Dendritic cell treated with granulocyte-macrophage colony-stimulating factor and Interleukin-4, amounts not matched to agents 40 ng/mL and 50 ng/mL, for 4 days (primary cell): Measurements from ENCODE around the gene TPGS1.
"Not testable (repeated sequence)": the region's sequence is repeated elsewhere in the genome, so short reads cannot be mapped to it uniquely, and the experiment has no call there.

ENCODE experiments used
- H3K27ac Mint-ChIP-seq: one replicate; pipeline ENCODE4 v1.8.0; 2022; ENCODE audit warnings: mild to moderate bottlenecking, mixed read lengths
- H3K27me3 Mint-ChIP-seq: one replicate; pipeline ENCODE4 v1.8.0; 2022; ENCODE audit warnings: mild to moderate bottlenecking, mixed read lengths
- H3K36me3 Mint-ChIP-seq: one replicate; pipeline ENCODE4 v1.8.0; 2022; ENCODE audit warnings: low read depth, mixed read lengths
- H3K4me1 Mint-ChIP-seq: one replicate; pipeline ENCODE4 v1.8.0; 2022; ENCODE audit warnings: low read depth, mixed read lengths
- H3K4me3 Mint-ChIP-seq: one replicate; pipeline ENCODE4 v1.8.0; 2022; ENCODE audit warnings: mild to moderate bottlenecking, moderate library complexity, mixed read lengths
- H3K9me3 Mint-ChIP-seq: one replicate; pipeline ENCODE4 v1.8.0; 2022; ENCODE audit warnings: mixed read lengths
- intact Hi-C: fragments of 100-400 bp; cut with micrococcal nuclease; formaldehyde crosslinking; loops from one replicate; pipeline ENCODE4 v1.15.0; 2022

TPGS1 gene

DNA sequence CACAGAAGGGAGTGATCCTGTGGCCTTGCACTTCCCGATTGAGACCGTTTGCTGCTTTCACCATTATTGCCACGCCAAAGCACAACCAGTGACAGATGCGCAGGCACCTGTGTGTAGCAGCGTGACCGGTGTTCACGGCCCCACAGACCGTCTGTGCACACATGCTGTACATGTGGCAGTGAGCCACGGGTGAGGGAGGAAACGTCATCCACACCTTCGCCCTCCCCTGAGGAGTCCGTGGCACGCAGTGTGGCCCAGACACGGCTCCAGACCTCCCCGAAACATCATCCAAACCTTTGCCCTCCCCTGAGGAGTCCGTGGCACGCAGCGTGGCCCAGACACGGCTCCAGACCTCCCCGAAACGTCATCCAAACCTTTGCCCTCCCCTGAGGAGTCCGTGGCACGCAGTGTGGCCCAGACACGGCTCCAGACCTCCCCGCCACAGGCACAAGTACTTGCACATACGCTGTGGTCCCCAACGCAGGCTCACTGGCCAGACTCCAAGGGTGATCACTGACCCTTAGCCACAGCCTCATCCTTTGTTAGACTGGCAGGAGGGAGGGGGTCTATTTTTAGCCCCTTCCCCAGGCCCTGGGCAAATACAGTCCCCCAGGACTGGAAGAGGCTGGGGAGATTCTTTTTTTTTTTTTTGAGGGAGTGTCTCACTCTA lies 38.6 kb upstream of the TPGS1 start:
- Mint-ChIP-seq H3K27ac (no peak overlapping the region), H3K4me1 (no peaks in the 10 kb centered on the region), H3K9me3 (peaks cover 23% of the 10 kb centered on the region), H3K4me3 (no peak overlapping the region), H3K27me3 (peaks cover 8% of the 10 kb centered on the region), H3K36me3 (no peaks in the 10 kb centered on the region)
- intact Hi-C loops = no loop called here

DNA sequence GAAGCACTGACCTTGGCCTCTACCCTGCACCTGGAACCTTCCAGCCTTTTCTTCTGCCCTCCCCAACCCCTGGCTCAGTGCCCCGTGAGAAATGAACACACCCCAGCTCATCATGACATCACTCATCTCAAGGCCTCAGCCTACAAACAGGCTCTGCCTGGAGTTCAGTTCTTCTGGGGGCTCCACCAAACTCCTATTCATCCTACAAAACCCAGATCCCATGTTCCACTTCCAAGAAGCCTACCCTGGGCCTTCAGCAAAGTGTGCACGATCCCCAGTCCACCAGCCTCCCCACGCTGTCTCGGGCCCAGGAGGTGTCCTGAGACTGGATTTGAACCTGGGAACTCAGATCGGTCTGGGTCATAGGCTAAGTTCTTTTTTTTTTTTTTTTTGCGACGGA lies 37.5 kb upstream of the TPGS1 start:
- no peak overlapping the region for H3K27ac Mint-ChIP-seq
- H3K27me3 Mint-ChIP-seq = peaks cover 2% of the 10 kb centered on the region
- H3K9me3 Mint-ChIP-seq = peaks cover 17% of the 10 kb centered on the region
- H3K4me3 Mint-ChIP-seq = no peak overlapping the region
- H3K36me3 Mint-ChIP-seq = no peaks in the 10 kb centered on the region
- no peaks in the 10 kb centered on the region for H3K4me1 Mint-ChIP-seq
- intact Hi-C loops = no loop called here

DNA sequence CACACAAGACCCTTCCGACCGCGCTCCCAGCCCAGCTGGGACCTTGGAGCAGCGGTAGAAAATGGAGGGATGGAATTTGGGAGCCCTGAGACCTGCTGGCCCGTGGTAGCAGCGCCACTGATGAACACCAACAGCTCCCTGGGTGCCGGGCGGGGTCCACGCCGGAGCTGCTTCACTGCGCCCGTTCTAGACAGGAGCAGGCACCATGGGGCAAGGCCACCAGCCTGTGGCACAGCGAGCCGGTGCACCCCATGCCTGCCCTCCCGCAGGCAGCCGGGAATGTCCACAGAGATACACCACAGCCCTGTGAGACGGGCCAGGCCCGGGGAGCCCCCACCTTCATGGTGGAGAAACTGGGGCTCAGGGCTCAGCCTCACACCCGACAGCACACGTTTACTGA lies 36.6 kb upstream of the TPGS1 start:
- intact Hi-C loops = no loop called here
- Mint-ChIP-seq H3K36me3 (no peaks in the 10 kb centered on the region), H3K4me3 (no peak overlapping the region), H3K9me3 (peaks cover 9% of the 10 kb centered on the region), H3K4me1 (no peaks in the 10 kb centered on the region), H3K27me3 (peaks cover 6% of the 10 kb centered on the region), H3K27ac (no peak overlapping the region)

DNA sequence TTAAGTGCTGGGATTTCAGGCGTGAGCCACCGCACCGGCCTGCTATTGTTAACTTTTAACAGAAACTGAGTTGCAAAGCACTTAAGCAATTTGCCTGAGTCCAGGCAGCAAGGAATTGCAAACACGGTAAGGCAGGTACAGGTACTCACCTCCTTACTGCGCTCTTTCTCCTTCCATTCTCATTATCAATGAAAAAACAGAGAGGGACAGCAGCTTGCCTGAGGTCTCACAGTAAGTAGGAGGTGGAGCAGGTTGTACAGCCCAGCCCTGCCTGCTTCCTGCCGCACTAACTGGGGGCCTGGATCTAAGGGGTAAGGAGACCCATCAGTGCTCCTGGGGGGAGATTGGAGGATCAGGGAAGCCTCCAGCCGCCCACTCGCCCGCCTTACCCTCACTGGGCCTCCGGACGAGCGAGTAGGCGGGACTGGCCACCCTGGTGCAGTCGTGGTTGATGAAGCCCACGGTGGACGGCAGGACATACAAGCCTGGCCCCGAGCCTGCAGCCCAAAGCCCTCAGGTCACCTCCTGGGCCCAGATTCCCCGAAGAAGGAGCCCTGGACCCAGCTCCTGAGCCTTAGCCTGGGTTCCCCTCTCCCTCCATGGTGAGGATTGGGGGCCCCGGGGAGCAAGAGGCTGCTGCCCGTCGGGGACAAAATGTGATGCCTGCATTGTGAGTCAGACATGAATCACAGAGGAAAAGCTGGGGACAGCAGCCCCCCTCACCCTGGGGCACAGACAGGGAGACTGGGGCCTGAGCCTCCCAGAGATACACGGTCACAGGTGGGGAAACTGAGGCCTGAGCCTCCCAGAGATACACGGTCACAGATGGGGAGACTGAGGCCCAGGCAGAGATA lies 35.1 kb upstream of the TPGS1 start:
- Mint-ChIP-seq H3K9me3 (no peaks in the 10 kb centered on the region), H3K4me1 (no peaks in the 10 kb centered on the region), H3K27ac (no peak overlapping the region), H3K4me3 (no peak overlapping the region), H3K27me3 (peaks cover 9% of the 10 kb centered on the region), H3K36me3 (no peaks in the 10 kb centered on the region)
- intact Hi-C loops = no loop called here

DNA sequence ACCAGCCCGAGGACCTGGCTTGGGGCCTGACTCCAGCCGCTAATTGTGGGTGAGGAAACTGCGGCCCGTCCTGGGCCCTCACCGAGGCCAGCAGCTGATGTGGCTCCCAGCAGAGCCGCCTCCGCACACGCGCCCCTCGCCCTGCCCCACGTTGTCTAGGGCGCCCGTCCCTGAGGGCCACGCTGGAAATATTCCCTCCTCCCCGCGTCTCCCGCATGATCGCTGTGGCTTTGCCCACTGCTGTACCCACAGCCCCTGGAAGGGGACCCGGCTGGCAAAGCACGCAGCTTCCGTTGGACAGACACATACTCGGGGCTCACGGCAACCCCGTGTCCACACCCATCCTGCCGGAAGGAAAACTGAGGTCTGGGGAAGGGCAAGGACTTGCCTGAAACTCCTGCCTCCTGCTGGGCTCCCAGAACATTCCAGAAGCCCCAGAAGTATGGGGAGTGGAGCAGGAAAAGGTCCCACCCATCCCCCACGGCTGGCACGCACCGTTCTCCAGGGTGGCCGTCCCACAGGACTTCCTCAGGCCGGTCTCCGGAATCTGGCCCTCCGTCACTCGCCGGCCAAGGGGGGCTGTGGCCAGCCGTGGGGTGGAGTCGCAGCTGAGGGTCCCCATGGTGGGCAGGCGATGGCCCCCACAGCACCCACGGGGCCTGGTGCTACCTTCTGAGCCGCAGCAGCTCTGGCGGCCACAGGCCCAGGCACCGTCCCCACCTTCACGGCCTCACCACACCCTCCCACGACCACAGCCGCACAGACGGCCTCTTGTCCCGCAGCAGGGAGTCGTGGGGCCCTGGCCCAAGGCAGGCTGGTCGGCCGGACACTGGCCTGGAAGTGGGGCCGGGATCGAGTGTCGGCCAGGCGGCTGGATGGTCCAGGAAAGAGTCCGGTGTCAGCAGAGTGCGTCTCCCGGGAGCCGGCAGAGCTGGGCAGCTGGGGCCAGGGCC lies 32.9 kb upstream of the TPGS1 start:
- no peak overlapping the region for H3K27ac Mint-ChIP-seq
- no peaks in the 10 kb centered on the region for H3K4me1 Mint-ChIP-seq
- H3K27me3 Mint-ChIP-seq = peaks cover 23% of the 10 kb centered on the region
- H3K4me3 Mint-ChIP-seq = no peak overlapping the region
- no peaks in the 10 kb centered on the region for H3K36me3 Mint-ChIP-seq
- intact Hi-C loops = no loop called here
- no peaks in the 10 kb centered on the region for H3K9me3 Mint-ChIP-seq

DNA sequence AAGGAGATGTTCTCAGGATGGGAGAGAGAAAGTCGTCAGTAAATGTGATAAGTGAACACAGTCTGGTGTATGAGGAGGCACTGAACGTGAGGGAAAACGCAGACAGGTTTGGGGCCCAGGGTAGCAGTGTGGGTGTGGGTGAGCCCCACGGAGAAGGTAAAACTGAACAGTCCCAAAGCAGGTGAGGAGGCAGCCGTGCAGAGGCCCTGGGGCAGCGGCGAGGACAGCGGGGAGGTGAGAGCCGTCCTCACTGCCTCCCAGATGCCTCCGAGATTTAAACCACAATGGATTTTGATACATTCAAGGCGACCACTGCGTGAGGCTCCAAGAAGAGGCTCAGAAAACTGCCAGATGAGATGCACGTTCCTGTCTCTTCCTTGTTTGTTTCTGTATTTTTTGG lies 31.9 kb upstream of the TPGS1 start:
- intact Hi-C loops = no loop called here
- Mint-ChIP-seq H3K4me1 (peaks cover 7% of the 10 kb centered on the region), H3K27ac (no peak overlapping the region), H3K27me3 (peaks cover 28% of the 10 kb centered on the region), H3K36me3 (no peaks in the 10 kb centered on the region), H3K4me3 (no peak overlapping the region), H3K9me3 (peaks cover 6% of the 10 kb centered on the region)

DNA sequence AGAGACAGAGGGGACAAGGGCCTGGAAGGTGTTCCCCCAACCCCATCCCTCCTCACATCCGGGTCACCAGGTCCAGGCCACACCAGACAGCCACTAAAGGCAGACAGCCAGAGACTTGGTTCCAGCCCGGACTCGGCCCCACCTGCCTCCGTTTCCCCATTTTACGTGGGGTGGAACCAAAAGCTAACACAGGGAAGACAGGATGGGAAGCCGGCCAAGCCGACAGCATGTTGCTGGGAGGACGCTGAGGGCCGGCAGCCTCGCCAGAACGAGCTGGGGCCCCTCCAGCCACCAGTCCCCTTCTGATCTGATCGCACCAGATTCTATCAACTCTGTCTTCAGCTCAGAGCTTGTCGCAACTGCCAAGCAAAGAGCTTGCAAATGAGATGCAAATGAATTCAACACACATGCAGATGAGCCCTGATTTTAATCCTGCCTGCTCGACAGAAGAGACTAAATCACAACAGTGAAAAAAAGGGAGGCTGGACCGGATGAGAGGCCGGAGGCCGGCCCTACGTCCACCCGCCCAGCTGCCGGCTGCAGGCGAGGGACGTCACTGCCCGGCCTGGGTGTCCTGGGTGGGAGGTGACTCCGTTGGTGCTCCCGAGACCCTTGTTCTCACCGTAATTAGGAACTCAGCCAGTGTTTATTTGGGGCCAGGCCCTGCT lies 28.9 kb upstream of the TPGS1 start:
- Mint-ChIP-seq H3K4me1 (peaks cover 11% of the 10 kb centered on the region), H3K27ac (no peak overlapping the region), H3K36me3 (no peaks in the 10 kb centered on the region), H3K27me3 (peaks cover 33% of the 10 kb centered on the region), H3K4me3 (no peak overlapping the region), H3K9me3 (peaks cover 19% of the 10 kb centered on the region)
- intact Hi-C loops = no loop called here

DNA sequence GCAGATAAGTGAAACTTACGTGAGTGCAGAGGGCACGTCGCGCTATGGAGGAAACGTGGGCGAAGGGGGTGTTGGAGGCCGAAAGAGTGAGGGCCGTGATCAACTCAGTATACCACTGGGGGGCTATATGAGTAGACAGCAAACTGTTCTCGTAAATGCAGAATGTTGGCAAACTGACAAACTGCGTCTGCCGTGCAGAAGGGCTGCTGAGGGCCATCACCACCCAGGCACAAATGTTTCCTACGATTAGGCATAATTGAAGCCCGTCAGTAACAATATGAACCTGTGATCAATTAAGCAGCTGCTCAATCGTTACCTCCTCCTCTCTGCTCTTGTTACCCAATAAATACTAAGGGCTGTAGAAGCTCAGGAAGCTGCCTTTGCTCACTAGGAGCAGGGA lies 28.3 kb upstream of the TPGS1 start:
- Mint-ChIP-seq H3K9me3 (peaks cover 19% of the 10 kb centered on the region), H3K27me3 (peaks cover 38% of the 10 kb centered on the region), H3K36me3 (no peaks in the 10 kb centered on the region), H3K4me1 (peaks cover 11% of the 10 kb centered on the region), H3K27ac (no peak overlapping the region), H3K4me3 (no peak overlapping the region)
- intact Hi-C loops = no loop called here

DNA sequence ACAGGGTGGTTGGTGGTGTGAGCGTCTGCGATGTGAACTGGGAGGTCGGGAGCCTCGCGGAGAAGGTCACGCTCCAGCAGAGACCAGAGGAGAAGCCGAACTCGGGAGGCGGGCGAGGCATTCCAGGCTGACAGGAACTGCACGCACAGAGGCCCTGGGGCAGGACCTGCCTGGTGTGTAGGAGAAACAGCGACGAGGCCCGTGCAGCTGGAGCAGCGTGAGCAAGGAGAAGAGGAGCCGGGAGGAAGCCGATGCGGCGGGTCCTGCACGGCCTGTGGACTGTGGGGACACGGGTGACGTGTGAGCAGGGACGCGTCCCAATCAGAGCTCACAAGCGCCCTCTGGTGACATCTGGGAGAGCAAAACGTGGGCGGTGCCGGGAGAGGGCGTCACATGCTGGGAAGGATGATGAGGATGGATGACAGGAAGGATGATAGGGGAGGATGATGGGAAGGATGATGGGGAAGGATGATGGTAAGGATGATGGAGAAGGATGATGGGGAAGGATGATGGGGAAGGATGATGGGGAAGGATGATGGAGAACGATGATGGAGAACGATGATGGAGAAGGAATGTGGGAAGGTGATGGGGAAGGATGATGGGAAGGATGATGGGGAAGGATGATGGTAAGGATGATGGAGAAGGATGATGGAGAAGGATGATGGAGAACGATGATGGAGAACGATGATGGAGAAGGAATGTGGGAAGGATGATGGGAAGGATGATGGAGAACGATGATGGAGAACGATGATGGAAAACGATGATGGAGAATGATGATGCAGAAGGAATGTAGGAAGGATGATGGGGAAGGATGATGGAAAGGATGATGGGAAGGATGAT lies 27.1 kb upstream of the TPGS1 start:
- H3K36me3 Mint-ChIP-seq = no peaks in the 10 kb centered on the region
- H3K4me1 Mint-ChIP-seq = peaks cover 11% of the 10 kb centered on the region
- peaks cover 46% of the 10 kb centered on the region for H3K27me3 Mint-ChIP-seq
- no peak overlapping the region for H3K27ac Mint-ChIP-seq
- intact Hi-C loops = no loop called here
- H3K9me3 Mint-ChIP-seq = peaks cover 19% of the 10 kb centered on the region
- peak overlapping the region; percentile 61 for H3K4me3 Mint-ChIP-seq

DNA sequence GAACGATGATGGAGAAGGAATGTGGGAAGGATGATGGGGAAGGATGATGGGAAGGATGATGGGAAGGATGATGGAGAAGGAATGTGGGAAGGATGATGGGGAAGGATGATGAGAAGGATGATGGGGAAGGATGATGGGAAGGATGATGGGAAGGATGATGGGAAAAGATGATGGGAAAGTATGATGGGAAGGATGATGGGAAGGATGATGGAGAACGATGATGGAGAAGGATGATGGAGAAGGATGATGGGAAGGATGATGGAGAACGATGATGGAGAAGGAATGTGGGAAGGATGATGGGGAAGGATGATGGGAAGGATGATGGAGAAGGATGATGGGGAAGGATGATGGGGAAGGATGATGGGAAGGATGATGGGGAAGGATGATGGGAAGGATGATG lies 26.2 kb upstream of the TPGS1 start:
- H3K27ac Mint-ChIP-seq, intact Hi-C loops, H3K4me3 Mint-ChIP-seq, H3K36me3 Mint-ChIP-seq: not testable (repeated sequence)
- peaks cover 11% of the 10 kb centered on the region for H3K4me1 Mint-ChIP-seq
- H3K27me3 Mint-ChIP-seq = peaks cover 53% of the 10 kb centered on the region
- H3K9me3 Mint-ChIP-seq = peaks cover 19% of the 10 kb centered on the region

DNA sequence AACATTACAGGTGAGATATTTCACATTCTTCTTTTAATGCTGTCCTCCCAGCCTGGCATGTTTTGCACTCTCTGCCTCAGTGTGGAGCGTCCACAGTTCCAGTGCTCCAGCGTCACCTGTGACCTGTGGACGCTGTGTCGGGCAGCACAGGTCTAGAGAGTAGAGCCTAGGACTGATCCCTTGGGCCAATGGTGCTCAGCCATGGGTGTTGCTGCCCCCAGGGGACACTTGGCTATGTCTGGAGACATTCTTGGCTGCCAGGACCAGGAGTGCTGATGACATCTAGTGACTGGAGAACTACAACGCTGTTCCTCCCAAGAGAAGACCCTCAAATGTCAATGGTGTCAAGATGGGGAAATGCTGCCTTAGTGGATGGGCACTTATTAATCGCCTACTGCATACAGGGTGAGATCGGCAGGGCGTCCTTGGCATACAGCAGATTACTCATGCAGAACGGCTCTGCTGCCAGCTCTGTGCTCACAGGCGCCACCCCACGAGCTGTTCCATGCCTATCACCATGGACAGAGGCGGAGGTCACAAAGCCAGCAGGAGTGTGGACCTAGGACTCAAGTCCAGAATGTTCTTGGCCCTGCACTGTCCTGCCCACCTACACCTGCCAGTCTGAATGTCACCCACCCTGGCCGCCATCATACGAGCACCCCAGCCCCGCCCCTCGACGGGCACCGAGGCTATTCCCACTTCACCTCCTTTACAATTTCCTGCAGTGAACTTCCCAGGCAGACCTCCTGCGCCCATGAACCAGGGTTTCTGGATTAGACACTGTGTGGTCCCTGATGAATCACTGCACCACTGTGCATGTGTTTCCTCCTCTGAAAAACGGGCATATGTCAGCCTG lies 24.9 kb upstream of the TPGS1 start:
- Mint-ChIP-seq H3K4me1 (peaks cover 11% of the 10 kb centered on the region), H3K27me3 (peaks cover 59% of the 10 kb centered on the region), H3K27ac (no peak overlapping the region), H3K36me3 (no peaks in the 10 kb centered on the region), H3K4me3 (no peak overlapping the region), H3K9me3 (peaks cover 19% of the 10 kb centered on the region)
- intact Hi-C loops = no loop called here

DNA sequence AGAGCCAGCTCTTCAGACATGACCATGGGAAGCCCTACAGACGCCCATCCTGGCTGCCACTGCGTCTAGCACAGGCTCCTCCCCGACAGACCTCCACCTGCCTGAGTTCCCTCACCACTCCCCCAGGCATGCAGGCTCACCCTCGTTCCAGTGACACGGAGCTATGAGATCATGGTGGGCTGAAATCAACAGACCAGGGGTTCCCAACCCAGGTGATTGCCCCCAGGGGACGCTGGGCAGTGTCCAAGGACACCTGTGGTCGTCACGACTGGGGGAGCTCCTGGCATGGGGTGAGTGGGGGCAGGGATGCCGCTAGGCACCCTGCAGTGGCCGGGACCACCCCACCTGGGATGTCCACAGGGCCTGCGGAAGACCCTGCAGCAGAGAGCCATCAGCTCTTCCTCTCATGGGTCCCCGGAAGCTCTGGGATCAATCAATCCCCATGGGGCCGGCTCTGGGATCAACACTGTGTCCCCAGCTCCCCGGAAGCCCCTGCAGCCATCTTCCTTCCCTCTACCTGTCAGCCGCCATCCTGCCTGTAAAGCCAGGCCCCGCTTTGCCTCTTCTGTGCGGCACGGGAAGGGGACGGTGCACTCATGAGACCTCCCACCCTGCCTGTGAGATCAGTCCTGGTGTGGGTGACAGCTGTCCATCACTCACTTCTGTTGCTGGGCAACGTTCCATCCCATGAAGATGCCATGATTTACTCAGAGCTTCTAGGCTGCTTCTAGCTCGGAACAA lies 23.8 kb upstream of the TPGS1 start:
- H3K9me3 Mint-ChIP-seq = peaks cover 19% of the 10 kb centered on the region
- intact Hi-C loops = no loop called here
- H3K27ac Mint-ChIP-seq = no peak overlapping the region
- peaks cover 17% of the 10 kb centered on the region for H3K4me1 Mint-ChIP-seq
- H3K4me3 Mint-ChIP-seq = no peak overlapping the region
- peaks cover 51% of the 10 kb centered on the region for H3K27me3 Mint-ChIP-seq
- no peaks in the 10 kb centered on the region for H3K36me3 Mint-ChIP-seq
